Trophoblast cell (in vitro differentiated cells and primary cell): ENCODE results near the gene SOS2.

Source experiments
- DNase-seq, 2 donors: peaks; one replicate each; pipeline ENCODE4 v3.0.0-alpha.2; 2016
- H2AFZ ChIP-seq: 2 replicates; pipeline ENCODE4 v1.6.1; 2013; ENCODE audit warnings: low read length, moderate library complexity, mild to moderate bottlenecking; ENCODE audit not compliant: insufficient read depth, poor library complexity
- H2AK5ac ChIP-seq: 2 replicates; pipeline ENCODE4 v1.6.1; 2013; ENCODE audit warnings: mild to moderate bottlenecking, low read length
- H2BK120ac ChIP-seq: 2 replicates; pipeline ENCODE4 v1.6.1; 2013; ENCODE audit warnings: low read length, mild to moderate bottlenecking, moderate library complexity; ENCODE audit not compliant: insufficient read depth, poor library complexity
- H2BK12ac ChIP-seq: 2 replicates; pipeline ENCODE4 v1.6.1; 2013; ENCODE audit warnings: mild to moderate bottlenecking, low read length, moderate library complexity
- H2BK5ac ChIP-seq: 2 replicates; pipeline ENCODE4 v1.6.1; 2013; ENCODE audit warnings: low read length, low read depth, moderate library complexity, mild to moderate bottlenecking; ENCODE audit not compliant: poor library complexity
- H3K14ac ChIP-seq: 2 replicates; pipeline ENCODE4 v1.6.1; 2013; ENCODE audit warnings: mild to moderate bottlenecking, low read length
- H3K18ac ChIP-seq: 2 replicates; pipeline ENCODE4 v1.6.1; 2013; ENCODE audit warnings: mild to moderate bottlenecking, low read length
- H3K23ac ChIP-seq: 2 replicates; pipeline ENCODE4 v1.6.1; 2013; ENCODE audit warnings: low read length
- H3K27ac ChIP-seq: 2 replicates; pipeline ENCODE4 v1.5.1; 2013; ENCODE audit warnings: low read depth, mild to moderate bottlenecking, inconsistent platforms, low read length, moderate library complexity
- H3K27me3 ChIP-seq: 2 replicates; pipeline ENCODE4 v1.6.1; 2013; ENCODE audit warnings: inconsistent platforms, mild to moderate bottlenecking, low read length, moderate library complexity; ENCODE audit not compliant: insufficient read depth
- H3K36me3 ChIP-seq, 2 experiments: 1 replicate in 1 of 2; 2 replicates in 1 of 2; pipeline ENCODE4 v1.6.1; 2013; ENCODE audit warnings: low read length in 2 of 2, mild to moderate bottlenecking in 2 of 2, moderate library complexity in 1 of 2; ENCODE audit not compliant: insufficient read depth in 2 of 2, control insufficient read depth in 1 of 2
- H3K4ac ChIP-seq: 2 replicates; pipeline ENCODE4 v1.6.1; 2013; ENCODE audit warnings: low read depth, mild to moderate bottlenecking, low read length, moderate library complexity
- H3K4me1 ChIP-seq, 2 experiments: 1 replicate in 1 of 2; 2 replicates in 1 of 2; pipeline ENCODE4 v1.6.1; 2013; ENCODE audit warnings: low read length in 2 of 2, mild to moderate bottlenecking in 2 of 2, moderate library complexity in 1 of 2; ENCODE audit not compliant: insufficient read depth in 2 of 2, control insufficient read depth in 1 of 2
- H3K4me2 ChIP-seq: 2 replicates; pipeline ENCODE4 v1.6.1; 2013; ENCODE audit warnings: inconsistent platforms, mild to moderate bottlenecking, low read length, moderate library complexity
- H3K4me3 ChIP-seq: 2 replicates; pipeline ENCODE4 v1.5.1; 2013; ENCODE audit warnings: mild to moderate bottlenecking, low read depth, low read length, inconsistent platforms
- H3K79me1 ChIP-seq: one replicate; pipeline ENCODE4 v1.6.1; 2013; ENCODE audit warnings: low read length
- H3K79me2 ChIP-seq: 2 replicates; pipeline ENCODE4 v1.6.1; 2013; ENCODE audit warnings: low read length, mild to moderate bottlenecking; ENCODE audit not compliant: control insufficient read depth, insufficient read depth, poor library complexity
- H3K9ac ChIP-seq: 2 replicates; pipeline ENCODE4 v1.6.1; 2013; ENCODE audit warnings: mild to moderate bottlenecking, low read length
- H3K9me3 ChIP-seq: 2 replicates; pipeline ENCODE4 v1.6.1; 2013; ENCODE audit warnings: low read depth, mild to moderate bottlenecking, control low read depth, inconsistent platforms, low read length; ENCODE audit not compliant: insufficient read depth
- H4K12ac ChIP-seq: 2 replicates; pipeline ENCODE4 v1.6.1; 2013; ENCODE audit warnings: low read depth, mild to moderate bottlenecking, low read length, moderate library complexity
- H4K8ac ChIP-seq: 2 replicates; pipeline ENCODE4 v1.6.1; 2013; ENCODE audit warnings: low read depth, mild to moderate bottlenecking, low read length, moderate library complexity
- H4K91ac ChIP-seq: one replicate; pipeline ENCODE4 v1.6.1; 2013; ENCODE audit warnings: low read depth, mild to moderate bottlenecking, low read length, moderate library complexity
- WGBS: extraction: QIAGEN DNeasy Blood & Tissue Kit; methylation state at CpG from one replicate; pipeline ENCODE4 v1.1.7; 2013; ENCODE audit warnings: missing lambda C conversion rate; ENCODE audit not compliant: insufficient read length, insufficient coverage; ENCODE audit errors: extremely low coverage; 5-methylcytosine and 5-hydroxymethylcytosine counted together

Gene SOS2

DNA sequence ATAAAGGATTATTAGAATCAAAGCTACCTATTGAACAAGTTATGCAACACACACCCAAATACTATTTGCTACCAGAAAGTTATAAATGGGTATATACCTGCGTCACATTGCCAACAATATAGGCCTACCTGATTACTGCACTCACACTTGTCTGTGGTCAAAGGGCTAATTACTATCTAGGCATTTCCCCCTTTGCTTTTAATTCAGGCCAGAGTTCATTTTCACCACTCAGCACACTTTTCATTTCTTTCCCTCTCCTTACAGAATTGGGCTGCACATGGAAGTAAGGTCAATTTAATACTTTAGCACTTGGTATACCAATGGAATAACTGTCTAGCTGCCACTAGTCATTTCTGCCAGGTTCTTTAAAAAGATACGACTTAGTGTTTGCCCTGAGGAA lies 1.7 kb downstream of the SOS2 start:
- H3K4ac ChIP-seq, result peak overlapping the region; percentile 83
- no peak overlapping the region for H4K8ac ChIP-seq
- peaks cover 11% of the 10 kb centered on the region for H3K79me1 ChIP-seq
- H4K91ac ChIP-seq, result no peak overlapping the region
- no peaks in the 10 kb centered on the region for H3K27me3 ChIP-seq
- H3K79me2 ChIP-seq, result peaks cover 9% of the 10 kb centered on the region
- H2BK12ac ChIP-seq, result no peak overlapping the region
- no peak overlapping the region for H2BK120ac ChIP-seq
- H2AFZ ChIP-seq, result no peak overlapping the region
- no peak overlapping the region for H4K12ac ChIP-seq
- no peak for DNase-seq
- peaks cover 0 to 3% of the 10 kb centered on the region in 2 experiments for H3K36me3 ChIP-seq
- no CpG with 5 or more reads among the region's 2 CpGs for WGBS
- peak overlapping the region; percentile 28 for H3K4me2 ChIP-seq
- no peak overlapping the region for H3K27ac ChIP-seq
- no peak overlapping the region for H3K9ac ChIP-seq
- no peak overlapping the region for H3K18ac ChIP-seq
- H3K4me3 ChIP-seq, result no peak overlapping the region
- no peak overlapping the region for H2AK5ac ChIP-seq
- H2BK5ac ChIP-seq, result no peak overlapping the region
- H3K23ac ChIP-seq, result no peak overlapping the region
- peaks cover 0 to 5% of the 10 kb centered on the region in 2 experiments for H3K4me1 ChIP-seq
- H3K14ac ChIP-seq, result no peak overlapping the region
- H3K9me3 ChIP-seq, result no peaks in the 10 kb centered on the region

DNA sequence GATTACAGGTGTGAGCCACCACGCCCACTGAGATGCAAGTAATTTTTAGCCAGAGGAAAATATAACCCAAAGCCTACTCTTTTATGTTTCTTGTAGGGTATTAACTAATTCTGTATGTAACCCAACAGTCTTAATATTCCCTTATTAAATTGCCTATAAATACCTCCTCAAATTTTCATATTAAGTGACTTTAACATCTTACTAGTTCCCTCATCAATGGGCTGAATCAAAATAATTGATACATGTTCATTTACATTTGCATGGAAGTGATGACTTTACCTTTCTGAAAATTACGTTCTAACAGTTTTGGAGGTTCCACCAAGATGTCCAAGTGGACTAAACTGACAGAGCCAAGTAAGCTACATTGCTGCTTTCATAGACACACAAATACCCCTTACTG lies 3.1 kb downstream of the SOS2 start:
- H4K91ac ChIP-seq, result no peak overlapping the region
- H2BK120ac ChIP-seq, result no peak overlapping the region
- H3K4me2 ChIP-seq, result no peak overlapping the region
- no peak overlapping the region for H3K27ac ChIP-seq
- H3K79me1 ChIP-seq, result peaks cover 11% of the 10 kb centered on the region
- H3K4me1 ChIP-seq, result peaks cover 0 to 5% of the 10 kb centered on the region in 2 experiments
- H3K27me3 ChIP-seq, result no peaks in the 10 kb centered on the region
- H3K36me3 ChIP-seq, result peaks cover 0 to 3% of the 10 kb centered on the region in 2 experiments
- H2BK12ac ChIP-seq, result no peak overlapping the region
- no peak overlapping the region for H3K9ac ChIP-seq
- no peak overlapping the region for H4K12ac ChIP-seq
- peaks cover 9% of the 10 kb centered on the region for H3K79me2 ChIP-seq
- no peak for DNase-seq
- H3K4me3 ChIP-seq, result no peak overlapping the region
- H3K23ac ChIP-seq, result no peak overlapping the region
- no peak overlapping the region for H3K14ac ChIP-seq
- no peak overlapping the region for H2AK5ac ChIP-seq
- no peaks in the 10 kb centered on the region for H3K9me3 ChIP-seq
- H2BK5ac ChIP-seq, result no peak overlapping the region
- H3K4ac ChIP-seq, result peak overlapping the region; percentile 36
- H2AFZ ChIP-seq, result no peak overlapping the region
- WGBS, result no CpG with 5 or more reads among the region's 2 CpGs
- no peak overlapping the region for H3K18ac ChIP-seq
- H4K8ac ChIP-seq, result no peak overlapping the region

DNA sequence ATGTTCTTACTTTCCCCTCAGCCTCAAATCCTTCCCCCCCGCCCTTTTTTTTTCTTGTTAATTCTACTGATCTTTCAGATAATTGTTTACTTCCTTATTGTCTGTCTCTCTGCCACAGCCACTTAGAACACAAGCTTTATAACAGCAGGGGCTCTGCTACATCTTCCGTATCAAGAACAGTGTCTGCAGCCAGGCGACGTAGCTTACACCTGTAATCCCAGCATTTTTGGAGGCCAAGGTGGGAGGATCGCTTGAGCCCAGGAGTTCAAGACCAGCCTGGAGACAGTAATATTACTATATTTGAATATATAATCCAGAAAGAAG lies 5.4 kb downstream of the SOS2 start:
- H3K79me1 ChIP-seq, result peaks cover 1% of the 10 kb centered on the region
- H3K4me3 ChIP-seq, result no peak overlapping the region
- no peaks in the 10 kb centered on the region for H3K9me3 ChIP-seq
- DNase-seq, result no peak
- no peak overlapping the region for H2AFZ ChIP-seq
- no peak overlapping the region for H2BK5ac ChIP-seq
- no CpG with 5 or more reads among the region's 5 CpGs for WGBS
- no peak overlapping the region for H3K18ac ChIP-seq
- no peak overlapping the region for H3K14ac ChIP-seq
- H3K27me3 ChIP-seq, result no peaks in the 10 kb centered on the region
- H4K91ac ChIP-seq, result no peak overlapping the region
- H3K9ac ChIP-seq, result no peak overlapping the region
- H3K4ac ChIP-seq, result no peak overlapping the region
- no peak overlapping the region for H2AK5ac ChIP-seq
- peaks cover 0 to 4% of the 10 kb centered on the region in 2 experiments for H3K36me3 ChIP-seq
- no peak overlapping the region for H2BK12ac ChIP-seq
- no peak overlapping the region for H3K23ac ChIP-seq
- H3K27ac ChIP-seq, result no peak overlapping the region
- H2BK120ac ChIP-seq, result no peak overlapping the region
- no peak overlapping the region for H3K4me2 ChIP-seq
- no peak overlapping the region for H4K12ac ChIP-seq
- H3K79me2 ChIP-seq, result peaks cover 4% of the 10 kb centered on the region
- H3K4me1 ChIP-seq, result peaks cover 0 to 2% of the 10 kb centered on the region in 2 experiments
- no peak overlapping the region for H4K8ac ChIP-seq

DNA sequence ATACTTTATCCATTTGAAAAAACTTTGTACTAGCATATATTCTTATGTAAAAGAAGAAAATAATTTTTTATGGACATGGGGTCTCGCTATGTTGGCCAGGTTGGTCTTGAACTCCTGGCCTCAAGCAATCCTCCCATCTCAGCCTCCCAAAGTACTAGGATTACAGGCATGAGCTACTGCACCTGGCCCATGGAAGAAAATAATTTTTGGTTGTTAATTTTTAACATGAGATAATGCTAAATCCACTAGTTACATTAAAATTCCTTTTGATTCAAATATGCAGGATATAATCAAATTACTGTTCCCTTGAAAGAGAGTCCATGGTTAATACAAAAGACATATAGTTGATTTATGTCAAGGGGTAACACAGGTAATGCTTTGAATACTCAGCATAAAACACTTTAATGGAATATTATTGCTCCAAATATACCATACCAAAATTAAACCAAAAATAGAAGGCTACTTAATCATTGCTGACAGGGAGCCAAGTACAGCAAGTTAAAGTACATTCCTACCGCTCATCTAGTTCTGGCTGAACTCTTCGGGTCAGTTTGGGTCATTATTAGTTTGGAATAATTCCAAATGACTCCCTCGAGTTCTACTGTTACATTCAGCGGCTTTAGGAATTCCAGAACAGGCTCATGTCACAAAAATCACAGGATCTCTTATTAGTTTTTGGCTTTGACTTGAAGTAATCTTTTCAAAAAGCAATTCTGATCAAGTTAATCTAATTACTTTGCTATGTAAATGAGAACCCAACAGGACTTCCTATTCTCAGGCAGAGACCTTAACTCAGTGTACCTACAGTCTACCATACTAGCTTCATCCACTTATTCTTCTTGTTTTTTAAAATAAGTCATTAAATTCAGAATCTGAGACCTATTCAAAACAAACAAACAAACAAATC lies 6.1 kb downstream of the SOS2 start:
- H2AFZ ChIP-seq, result no peak overlapping the region
- H2AK5ac ChIP-seq, result no peak overlapping the region
- no peak overlapping the region for H3K14ac ChIP-seq
- H3K9me3 ChIP-seq, result no peaks in the 10 kb centered on the region
- no peak overlapping the region for H3K18ac ChIP-seq
- H3K79me2 ChIP-seq, result peaks cover 3% of the 10 kb centered on the region
- no peak overlapping the region for H3K4ac ChIP-seq
- H3K4me2 ChIP-seq, result no peak overlapping the region
- H2BK12ac ChIP-seq, result no peak overlapping the region
- H3K9ac ChIP-seq, result no peak overlapping the region
- no peak overlapping the region for H2BK5ac ChIP-seq
- no peaks in the 10 kb centered on the region for H3K79me1 ChIP-seq
- H4K91ac ChIP-seq, result no peak overlapping the region
- no CpG with 5 or more reads among the region's 5 CpGs for WGBS
- H3K4me1 ChIP-seq, result peaks cover 0 to 2% of the 10 kb centered on the region in 2 experiments
- H3K27ac ChIP-seq, result no peak overlapping the region
- H3K4me3 ChIP-seq, result no peak overlapping the region
- no peak overlapping the region for H2BK120ac ChIP-seq
- H4K12ac ChIP-seq, result no peak overlapping the region
- DNase-seq, result peak in 1 of 2 donors; percentile 10
- no peak overlapping the region for H4K8ac ChIP-seq
- no peaks in the 10 kb centered on the region for H3K27me3 ChIP-seq
- no peak overlapping the region for H3K23ac ChIP-seq
- H3K36me3 ChIP-seq, result peaks cover 0 to 4% of the 10 kb centered on the region in 2 experiments
